H1 (cell line): ENCODE results near the gene STAG1. TPM values are rescaled to one million over a fixed set of nuclear protein-coding genes. Genes with fewer than 3 reads are reported as not detected.

ENCODE experiments used
- TBP ChIP-seq: IDR thresholded peaks from 2 replicates; pipeline ENCODE4 v1.6.1; 2011; ENCODE audit warnings: low read depth, low read length, improper control_type of control experiment
- polyA plus RNA-seq, 7 experiments: library from polyadenylated mRNA; depleted of rRNA in 3 of 7; stranded (reverse) in 5 of 7; unstranded in 2 of 7; fragments of >200 nt in 5 of 7; fragments of 200-250 nt in 2 of 7; gene quantifications; 1 replicate in 5 of 7; 2 replicates in 1 of 7; 4 replicates in 1 of 7; pipeline versions ENCODE4 v1.2.1 to v1.2.3, GENCODE V29; 2011 to 2013; ENCODE audit warnings: missing spikeins in 2 of 7, mixed read lengths in 2 of 7
- total RNA-seq: library from RNA; stranded (reverse); fragmentation: NEBNext Ultra II Directional; extraction: Animal tissue kit (Norgen Biotek cat#: 25700); gene quantifications from 2 replicates; pipeline ENCODE4 v1.2.1, GENCODE V29; 2021

STAG1 gene
- total and polyA plus RNA-seq, 2 of the 8 experiments (the other 6 are each of a cell fraction or from before 2014, with no cell fraction given), result 4.6 to 23.4 TPM

- TF ChIP-seq TBP, result no peak
These were observed 11.1 kb downstream of the STAG1 start (continued) for GRCh38 chr3:136741063-136741462.
